ENCODE results near the gene PIM2. TPM values are rescaled to one million over a fixed set of nuclear protein-coding genes. Genes with fewer than 3 reads are reported as not detected.

PIM2 gene
- total and polyA plus RNA-seq, 2 of the 13 experiments (the other 11 are each of a cell fraction or from before 2014, with no cell fraction given) = 14.4 to 15.8 TPM

DNA sequence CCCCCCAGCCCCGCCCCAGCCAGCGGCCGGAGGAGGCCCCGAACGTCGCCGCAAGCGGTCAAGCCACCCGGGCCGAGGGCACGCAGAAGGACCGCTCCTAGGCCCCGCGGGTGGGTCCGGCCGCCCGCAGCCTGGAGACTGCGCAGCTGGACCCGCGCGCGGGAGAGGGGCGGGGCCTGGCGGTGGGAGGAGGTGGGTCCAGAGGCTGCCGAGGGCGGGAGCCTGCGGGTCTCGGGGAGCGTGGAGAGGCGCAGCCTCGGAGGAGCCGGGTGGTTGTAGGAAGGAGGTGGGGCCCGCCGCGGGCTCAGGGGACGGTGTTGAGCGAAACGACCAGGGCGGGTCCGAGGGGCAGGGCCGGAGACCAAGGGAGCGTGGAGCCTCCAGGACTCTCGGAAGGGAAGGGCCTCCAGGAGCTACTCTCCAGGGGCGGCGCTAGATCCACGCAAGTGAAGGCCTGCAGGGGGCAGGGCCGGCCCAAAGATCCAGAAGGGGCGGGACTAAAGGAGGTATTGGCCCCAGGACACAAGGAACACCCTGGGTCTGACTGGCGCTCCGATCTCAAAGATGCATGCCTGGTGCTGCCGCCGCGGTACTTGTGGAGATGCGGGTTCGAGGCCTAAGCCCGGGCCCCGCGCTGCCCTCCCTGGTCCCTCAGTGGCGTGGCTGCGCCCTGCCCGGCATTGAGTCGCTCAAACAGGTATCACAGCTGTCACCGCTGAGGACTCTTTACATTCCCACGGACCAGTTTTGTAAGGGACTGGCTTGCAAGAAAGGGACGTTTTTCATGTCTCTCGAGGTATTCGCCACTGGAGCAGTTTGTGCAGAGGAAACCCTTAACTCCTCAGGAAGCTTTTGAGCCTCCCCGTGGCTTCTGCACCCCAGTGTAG is 27.2 kb downstream of the PIM2 start (continued):
- TF ChIP-seq GABPB1 (CRISPR knock-in tag; IDR thresholded peaks at IDR 0.05) = peak; percentile 43; the same call in 1 of the 2 replicates
- TF ChIP-seq TBX2 (CRISPR knock-in tag; IDR thresholded peaks at IDR 0.05; ENCODE audit: borderline replicate concordance) = peak; percentile 41; the same call in 1 of the 2 replicates
- TF ChIP-seq, protein P1, sequence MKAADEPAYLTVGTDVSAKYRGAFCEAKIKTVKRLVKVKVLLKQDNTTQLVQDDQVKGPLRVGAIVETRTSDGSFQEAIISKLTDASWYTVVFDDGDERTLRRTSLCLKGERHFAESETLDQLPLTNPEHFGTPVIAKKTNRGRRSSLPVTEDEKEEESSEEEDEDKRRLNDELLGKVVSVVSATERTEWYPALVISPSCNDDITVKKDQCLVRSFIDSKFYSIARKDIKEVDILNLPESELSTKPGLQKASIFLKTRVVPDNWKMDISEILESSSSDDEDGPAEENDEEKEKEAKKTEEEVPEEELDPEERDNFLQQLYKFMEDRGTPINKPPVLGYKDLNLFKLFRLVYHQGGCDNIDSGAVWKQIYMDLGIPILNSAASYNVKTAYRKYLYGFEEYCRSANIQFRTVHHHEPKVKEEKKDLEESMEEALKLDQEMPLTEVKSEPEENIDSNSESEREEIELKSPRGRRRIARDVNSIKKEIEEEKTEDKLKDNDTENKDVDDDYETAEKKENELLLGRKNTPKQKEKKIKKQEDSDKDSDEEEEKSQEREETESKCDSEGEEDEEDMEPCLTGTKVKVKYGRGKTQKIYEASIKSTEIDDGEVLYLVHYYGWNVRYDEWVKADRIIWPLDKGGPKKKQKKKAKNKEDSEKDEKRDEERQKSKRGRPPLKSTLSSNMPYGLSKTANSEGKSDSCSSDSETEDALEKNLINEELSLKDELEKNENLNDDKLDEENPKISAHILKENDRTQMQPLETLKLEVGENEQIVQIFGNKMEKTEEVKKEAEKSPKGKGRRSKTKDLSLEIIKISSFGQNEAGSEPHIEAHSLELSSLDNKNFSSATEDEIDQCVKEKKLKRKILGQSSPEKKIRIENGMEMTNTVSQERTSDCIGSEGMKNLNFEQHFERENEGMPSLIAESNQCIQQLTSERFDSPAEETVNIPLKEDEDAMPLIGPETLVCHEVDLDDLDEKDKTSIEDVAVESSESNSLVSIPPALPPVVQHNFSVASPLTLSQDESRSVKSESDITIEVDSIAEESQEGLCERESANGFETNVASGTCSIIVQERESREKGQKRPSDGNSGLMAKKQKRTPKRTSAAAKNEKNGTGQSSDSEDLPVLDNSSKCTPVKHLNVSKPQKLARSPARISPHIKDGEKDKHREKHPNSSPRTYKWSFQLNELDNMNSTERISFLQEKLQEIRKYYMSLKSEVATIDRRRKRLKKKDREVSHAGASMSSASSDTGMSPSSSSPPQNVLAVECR (CRISPR knock-in tag; IDR thresholded peaks at IDR 0.05; ENCODE audit: borderline replicate concordance) = peak; percentile 59; the same call in 1 of the 2 replicates
- TF ChIP-seq, protein P2, sequence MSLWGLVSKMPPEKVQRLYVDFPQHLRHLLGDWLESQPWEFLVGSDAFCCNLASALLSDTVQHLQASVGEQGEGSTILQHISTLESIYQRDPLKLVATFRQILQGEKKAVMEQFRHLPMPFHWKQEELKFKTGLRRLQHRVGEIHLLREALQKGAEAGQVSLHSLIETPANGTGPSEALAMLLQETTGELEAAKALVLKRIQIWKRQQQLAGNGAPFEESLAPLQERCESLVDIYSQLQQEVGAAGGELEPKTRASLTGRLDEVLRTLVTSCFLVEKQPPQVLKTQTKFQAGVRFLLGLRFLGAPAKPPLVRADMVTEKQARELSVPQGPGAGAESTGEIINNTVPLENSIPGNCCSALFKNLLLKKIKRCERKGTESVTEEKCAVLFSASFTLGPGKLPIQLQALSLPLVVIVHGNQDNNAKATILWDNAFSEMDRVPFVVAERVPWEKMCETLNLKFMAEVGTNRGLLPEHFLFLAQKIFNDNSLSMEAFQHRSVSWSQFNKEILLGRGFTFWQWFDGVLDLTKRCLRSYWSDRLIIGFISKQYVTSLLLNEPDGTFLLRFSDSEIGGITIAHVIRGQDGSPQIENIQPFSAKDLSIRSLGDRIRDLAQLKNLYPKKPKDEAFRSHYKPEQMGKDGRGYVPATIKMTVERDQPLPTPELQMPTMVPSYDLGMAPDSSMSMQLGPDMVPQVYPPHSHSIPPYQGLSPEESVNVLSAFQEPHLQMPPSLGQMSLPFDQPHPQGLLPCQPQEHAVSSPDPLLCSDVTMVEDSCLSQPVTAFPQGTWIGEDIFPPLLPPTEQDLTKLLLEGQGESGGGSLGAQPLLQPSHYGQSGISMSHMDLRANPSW (CRISPR knock-in tag; IDR thresholded peaks at IDR 0.05; ENCODE audit: borderline replicate concordance) = no peak
- TF ChIP-seq REPIN1 (CRISPR knock-in tag; IDR thresholded peaks at IDR 0.05; ENCODE audit: borderline replicate concordance, low read depth) = peak; percentile 53; the same call in 1 of the 2 replicates
- no peak for TF ChIP-seq TAF15 (IDR thresholded peaks at IDR 0.05; ENCODE audit: low read depth, low read length, poor library complexity, severe bottlenecking)
- TF ChIP-seq MYC (CRISPR knock-in tag; IDR thresholded peaks at IDR 0.05; ENCODE audit: borderline replicate concordance) = no peak
- no peak; the same call in 1 of the 2 replicates for TF ChIP-seq GATAD1 (CRISPR knock-in tag; IDR thresholded peaks at IDR 0.05)
- TF ChIP-seq, protein P3, sequence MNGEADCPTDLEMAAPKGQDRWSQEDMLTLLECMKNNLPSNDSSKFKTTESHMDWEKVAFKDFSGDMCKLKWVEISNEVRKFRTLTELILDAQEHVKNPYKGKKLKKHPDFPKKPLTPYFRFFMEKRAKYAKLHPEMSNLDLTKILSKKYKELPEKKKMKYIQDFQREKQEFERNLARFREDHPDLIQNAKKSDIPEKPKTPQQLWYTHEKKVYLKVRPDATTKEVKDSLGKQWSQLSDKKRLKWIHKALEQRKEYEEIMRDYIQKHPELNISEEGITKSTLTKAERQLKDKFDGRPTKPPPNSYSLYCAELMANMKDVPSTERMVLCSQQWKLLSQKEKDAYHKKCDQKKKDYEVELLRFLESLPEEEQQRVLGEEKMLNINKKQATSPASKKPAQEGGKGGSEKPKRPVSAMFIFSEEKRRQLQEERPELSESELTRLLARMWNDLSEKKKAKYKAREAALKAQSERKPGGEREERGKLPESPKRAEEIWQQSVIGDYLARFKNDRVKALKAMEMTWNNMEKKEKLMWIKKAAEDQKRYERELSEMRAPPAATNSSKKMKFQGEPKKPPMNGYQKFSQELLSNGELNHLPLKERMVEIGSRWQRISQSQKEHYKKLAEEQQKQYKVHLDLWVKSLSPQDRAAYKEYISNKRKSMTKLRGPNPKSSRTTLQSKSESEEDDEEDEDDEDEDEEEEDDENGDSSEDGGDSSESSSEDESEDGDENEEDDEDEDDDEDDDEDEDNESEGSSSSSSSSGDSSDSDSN (CRISPR knock-in tag; IDR thresholded peaks at IDR 0.05) = peak; percentile 52
- TF ChIP-seq, protein P4, sequence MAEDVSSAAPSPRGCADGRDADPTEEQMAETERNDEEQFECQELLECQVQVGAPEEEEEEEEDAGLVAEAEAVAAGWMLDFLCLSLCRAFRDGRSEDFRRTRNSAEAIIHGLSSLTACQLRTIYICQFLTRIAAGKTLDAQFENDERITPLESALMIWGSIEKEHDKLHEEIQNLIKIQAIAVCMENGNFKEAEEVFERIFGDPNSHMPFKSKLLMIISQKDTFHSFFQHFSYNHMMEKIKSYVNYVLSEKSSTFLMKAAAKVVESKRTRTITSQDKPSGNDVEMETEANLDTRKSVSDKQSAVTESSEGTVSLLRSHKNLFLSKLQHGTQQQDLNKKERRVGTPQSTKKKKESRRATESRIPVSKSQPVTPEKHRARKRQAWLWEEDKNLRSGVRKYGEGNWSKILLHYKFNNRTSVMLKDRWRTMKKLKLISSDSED (CRISPR knock-in tag; IDR thresholded peaks at IDR 0.05) = no peak
- peak; percentile 52 for TF ChIP-seq STAG1 (CRISPR knock-in tag; IDR thresholded peaks at IDR 0.05)
- no peak for TF ChIP-seq HDAC2 (CRISPR knock-in tag; IDR thresholded peaks at IDR 0.05)
- TF ChIP-seq, protein P5, sequence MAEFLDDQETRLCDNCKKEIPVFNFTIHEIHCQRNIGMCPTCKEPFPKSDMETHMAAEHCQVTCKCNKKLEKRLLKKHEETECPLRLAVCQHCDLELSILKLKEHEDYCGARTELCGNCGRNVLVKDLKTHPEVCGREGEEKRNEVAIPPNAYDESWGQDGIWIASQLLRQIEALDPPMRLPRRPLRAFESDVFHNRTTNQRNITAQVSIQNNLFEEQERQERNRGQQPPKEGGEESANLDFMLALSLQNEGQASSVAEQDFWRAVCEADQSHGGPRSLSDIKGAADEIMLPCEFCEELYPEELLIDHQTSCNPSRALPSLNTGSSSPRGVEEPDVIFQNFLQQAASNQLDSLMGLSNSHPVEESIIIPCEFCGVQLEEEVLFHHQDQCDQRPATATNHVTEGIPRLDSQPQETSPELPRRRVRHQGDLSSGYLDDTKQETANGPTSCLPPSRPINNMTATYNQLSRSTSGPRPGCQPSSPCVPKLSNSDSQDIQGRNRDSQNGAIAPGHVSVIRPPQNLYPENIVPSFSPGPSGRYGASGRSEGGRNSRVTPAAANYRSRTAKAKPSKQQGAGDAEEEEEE (CRISPR knock-in tag; IDR thresholded peaks at IDR 0.05; ENCODE audit: borderline replicate concordance) = no peak
- TF ChIP-seq AGO2 (optimal IDR thresholded peaks at IDR 0.05; ENCODE audit: low read depth, low read length) = peak; percentile 88
- TF ChIP-seq AKAP8 (CRISPR knock-in tag; IDR thresholded peaks at IDR 0.05) = no peak

Measured in HepG2 (cell line).